GM10248 (cell line): Measurements from ENCODE around the gene C11orf91.

Experiments used
- CTCF ChIA-PET: fragments of 300-600 bp; sonication (Branson Sonifier 250); formaldehyde crosslinking; extraction: SDS; loops from one replicate; lab custom pipeline; 2021; ENCODE audit warnings: antibody characterized with exemption; lab: Yijun Ruan, JAX
- POLR2A ChIA-PET: fragments of 350-650 bp; sonication (Branson Sonifier 250); formaldehyde crosslinking; extraction: SDS; loops from one replicate; lab custom pipeline; 2020; ENCODE audit warnings: antibody characterized with exemption; lab: Yijun Ruan, JAX
- DNase-seq: peaks from one replicate; pipeline ENCODE4 v3.0.0; 2012; ENCODE audit errors: extremely low spot score
- CTCF ChIP-seq: IDR thresholded peaks from 2 replicates; pipeline ENCODE4 v1.5.1; 2012; ENCODE audit warnings: mild to moderate bottlenecking, low read depth; ENCODE audit errors: extremely low read depth, missing control alignments, control extremely low read depth

Gene C11orf91

GRCh38 chr11:33700502-33701271 lies at the start of gene C11orf91:
Gene C11orf91, minus strand, starts transcription at chr11:33700826. Its CDS starts 86 bp downstream, at chr11:33700740.
- POLR2A ChIA-PET, result interaction anchor here (0.6 to 1.0 kb wide), 2 partner anchors 10 to 12 kb away, joined by 3 to 4 read pairs; no protein-coding TSS in a partner anchor
- CTCF ChIA-PET, result interaction anchor here (0.6 to 5.4 kb wide), 10 partner anchors 9 to 346 kb away, joined by 3 to 36 read pairs (median 4); no protein-coding TSS in a partner anchor
- no peak for TF ChIP-seq CTCF
- DNase-seq, result peak; percentile 97

DNA sequence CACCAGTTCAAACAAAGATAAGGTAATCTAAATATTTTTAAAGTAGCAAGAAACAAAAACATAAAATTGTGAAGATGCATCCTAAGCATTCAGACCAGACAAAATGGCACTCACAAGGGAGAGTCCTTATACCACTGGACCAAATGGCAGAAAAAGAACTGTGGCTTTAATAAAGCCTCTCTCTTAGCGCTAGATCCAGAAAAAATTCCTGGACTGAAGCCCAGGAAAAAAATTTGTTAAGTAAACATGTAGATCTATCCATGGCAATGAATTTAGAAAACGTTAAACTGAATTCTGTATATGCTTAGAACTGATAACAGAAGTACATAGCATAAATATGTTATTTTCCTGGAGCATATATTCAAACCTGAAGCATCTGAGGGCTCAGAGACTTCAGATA lies 47.4 kb upstream of the C11orf91 start:
- no peak for DNase-seq
- ChIA-PET CTCF (interaction anchor here (1.5 to 18.5 kb wide), 2 partner anchors 10 to 27 kb away, joined by 6 to 265 read pairs; no protein-coding TSS in a partner anchor), POLR2A (no interaction called here)
- TF ChIP-seq CTCF, result no peak

- no peak for TF ChIP-seq CTCF
- ChIA-PET CTCF (interaction anchor here (0.8 to 18.5 kb wide), 21 partner anchors 9 to 678 kb away, joined by 3 to 265 read pairs (median 6); partner anchors contain the start of gene C11orf91), POLR2A (no interaction called here)
- DNase-seq, result no peak
Measured at GRCh38 chr11:33743291-33743690, 42.7 kb upstream of the C11orf91 start.

GRCh38 chr11:33742249-33742851 lies 41.7 kb upstream of the C11orf91 start:
- no peak for DNase-seq

GRCh38 chr11:33741806-33742205 lies 41.2 kb upstream of the C11orf91 start:
- POLR2A ChIA-PET, result no interaction called here
- CTCF ChIA-PET, result interaction anchor here (0.8 to 18.5 kb wide), 38 partner anchors 9 to 676 kb away, joined by 3 to 265 read pairs (median 6); partner anchors contain the start of genes C11orf91, CSTF3, FBXO3 and KIAA1549L
- no peak for DNase-seq

More at GRCh38 chr11:33742249-33742851, 41.7 kb upstream of the C11orf91 start:
- peak; percentile 50 for TF ChIP-seq CTCF
- ChIA-PET CTCF (interaction anchor here (0.8 to 18.5 kb wide), 43 partner anchors 9 to 677 kb away, joined by 3 to 265 read pairs (median 4); partner anchors contain the start of genes C11orf91, CSTF3, FBXO3 and KIAA1549L), POLR2A (no interaction called here)

More at GRCh38 chr11:33741806-33742205, 41.2 kb upstream of the C11orf91 start:
- no peak for TF ChIP-seq CTCF
